Liver (tissue), 9 donors: Measurements from ENCODE around the gene TRIM8. TPM values are rescaled to one million over a fixed set of nuclear protein-coding genes. Genes with fewer than 3 reads are reported as not detected.
A peak's percentile ranks its signal among the peaks of the same experiment; 100 is the strongest.

Experiments
- DNase-seq: peaks from one replicate; pipeline ENCODE4 v3.0.0-alpha.2; 2017; ENCODE audit warnings: low spot score
- H3K27ac ChIP-seq, 2 donors: one replicate each; pipeline ENCODE4 v1.7.0; 2013; ENCODE audit warnings: inconsistent platforms in 2 of 2, low read length in 2 of 2, control low read depth in 1 of 2, low read depth in 1 of 2, mild to moderate bottlenecking in 1 of 2
- H3K27me3 ChIP-seq, 4 donors: one replicate each; pipeline versions ENCODE4 v1.6.1 to v1.7.0; 2013; ENCODE audit warnings: low read length in 3 of 4, inconsistent platforms in 1 of 4, mild to moderate bottlenecking in 1 of 4, moderate library complexity in 1 of 4; ENCODE audit not compliant: control insufficient read depth in 4 of 4, insufficient read depth in 4 of 4
- H3K36me3 ChIP-seq, 4 donors: one replicate each; pipeline versions ENCODE4 v1.6.1 to v1.7.0; 2013; ENCODE audit warnings: low read length in 3 of 4, mild to moderate bottlenecking in 3 of 4, low read depth in 1 of 4, moderate library complexity in 1 of 4; ENCODE audit not compliant: control insufficient read depth in 4 of 4, insufficient read depth in 3 of 4
- H3K4me1 ChIP-seq, 4 donors: one replicate each; pipeline versions ENCODE4 v1.6.1 to v1.7.0; 2013; ENCODE audit warnings: low read length in 3 of 4, mild to moderate bottlenecking in 3 of 4, moderate library complexity in 1 of 4; ENCODE audit not compliant: control insufficient read depth in 4 of 4, insufficient read depth in 4 of 4
- H3K4me3 ChIP-seq, 3 donors: one replicate each; pipeline versions ENCODE4 v1.6.1 to v1.7.0; 2013; ENCODE audit warnings: low read length in 3 of 3, control low read depth in 1 of 3, low read depth in 1 of 3, mild to moderate bottlenecking in 1 of 3
- H3K9ac ChIP-seq, 2 donors: one replicate each; pipeline ENCODE4 v1.7.0; 2013; ENCODE audit warnings: low read length in 2 of 2, mild to moderate bottlenecking in 2 of 2, moderate library complexity in 2 of 2, control low read depth in 1 of 2, low read depth in 1 of 2
- H3K9me3 ChIP-seq, 4 donors: one replicate each; pipeline versions ENCODE4 v1.6.1 to v1.7.0; 2013; ENCODE audit warnings: low read length in 3 of 4; ENCODE audit not compliant: control insufficient read depth in 4 of 4
- ATF3 ChIP-seq: IDR thresholded peaks from 2 replicates; pipeline ENCODE4 v1.6.1; 2016; ENCODE audit warnings: antibody characterized with exemption
- CTCF ChIP-seq: fragments of 150-350 bp; IDR thresholded peaks from 2 replicates; pipeline ENCODE4 v1.5.1; 2017; ENCODE audit warnings: improper control_type of control experiment, low read depth, low read length; ENCODE audit not compliant: missing input control
- EGR1 ChIP-seq, 2 donors: IDR thresholded peaks; 2 replicates each; pipeline ENCODE4 v1.6.1; 2016 to 2018; ENCODE audit warnings: antibody characterized with exemption in 2 of 2, low read depth in 2 of 2
- FOXA1 ChIP-seq: IDR thresholded peaks from 2 replicates; pipeline ENCODE4 v1.6.1; 2016; ENCODE audit warnings: antibody characterized with exemption
- FOXA2 ChIP-seq: IDR thresholded peaks from 2 replicates; pipeline ENCODE4 v1.6.1; 2016; ENCODE audit warnings: antibody characterized with exemption
- GABPA ChIP-seq, 2 donors: IDR thresholded peaks in 1 of 2; conservative IDR thresholded peaks in 1 of 2; 2 replicates each; pipeline ENCODE4 v1.6.1; 2016; ENCODE audit warnings: antibody characterized with exemption in 2 of 2, mild to moderate bottlenecking in 1 of 2, moderate library complexity in 1 of 2
- HNF4G ChIP-seq: IDR thresholded peaks from 2 replicates; pipeline ENCODE4 v1.6.1; 2016; ENCODE audit warnings: antibody characterized with exemption
- MAX ChIP-seq: IDR thresholded peaks from 2 replicates; pipeline ENCODE4 v1.6.1; 2016; ENCODE audit warnings: antibody characterized with exemption
- NR2F2 ChIP-seq: IDR thresholded peaks from 2 replicates; pipeline ENCODE4 v1.6.1; 2016; ENCODE audit warnings: antibody characterized with exemption
- RAD21 ChIP-seq, 2 donors: IDR thresholded peaks; 2 replicates each; pipeline ENCODE4 v1.6.1; 2016; ENCODE audit warnings: antibody characterized with exemption in 2 of 2, mild to moderate bottlenecking in 2 of 2
- REST ChIP-seq: IDR thresholded peaks from 2 replicates; pipeline ENCODE4 v1.6.1; 2016; ENCODE audit warnings: antibody characterized with exemption, mild to moderate bottlenecking
- RXRA ChIP-seq, 2 donors: IDR thresholded peaks; 2 replicates each; pipeline ENCODE4 v1.6.1; 2017 to 2018; ENCODE audit warnings: antibody characterized with exemption in 2 of 2, mild to moderate bottlenecking in 1 of 2
- SP1 ChIP-seq: IDR thresholded peaks from 2 replicates; pipeline ENCODE4 v1.6.1; 2018; ENCODE audit warnings: antibody characterized with exemption, mild to moderate bottlenecking
- YY1 ChIP-seq: IDR thresholded peaks from 2 replicates; pipeline ENCODE4 v1.6.1; 2016; ENCODE audit warnings: antibody characterized with exemption, mild to moderate bottlenecking
- WGBS: extraction: QIAGEN DNeasy Blood & Tissue Kit; methylation state at CpG from one replicate; pipeline ENCODE4 v1.1.7; 2013; 5-methylcytosine and 5-hydroxymethylcytosine counted together
- polyA plus RNA-seq, 2 donors: library from polyadenylated mRNA; stranded (reverse) in 1 of 2; unstranded in 1 of 2; fragments of 200-250 nt in 1 of 2; fragments of >200 nt in 1 of 2; fragmentation: Nextera tagmentation in 1 of 2; extraction: Ambion mirVana in 1 of 2; gene quantifications; one replicate each; pipeline versions ENCODE4 v1.2.1 to v1.2.3, GENCODE V29; 2013 to 2015
- total RNA-seq, 2 donors: library from RNA; depleted of rRNA; stranded (reverse); fragments of >200 nt; gene quantifications; one replicate each; pipeline ENCODE4 v1.2.3, GENCODE V29; 2014
- donor health status: healthy.
- donor health status: healthy.
- donor health status: healthy.
- donor health status: healthy.
- donor health status: healthy.

Gene TRIM8
- total and polyA plus RNA-seq, 4 donors = 15.8 to 45.3 (median 30.6) TPM

- DNase-seq = no peak
- peaks cover 6 to 24% (median 14%) of the 10 kb centered on the region in 4 donors for H3K4me1 ChIP-seq
- peak overlapping the region; percentile 20 to 58 for H3K27ac ChIP-seq
- WGBS = 59% methylated on average over 16 of the region's 16 CpGs
- no peak overlapping the region for H3K4me3 ChIP-seq
- no peak overlapping the region for H3K9ac ChIP-seq
- no peaks in the 10 kb centered on the region for H3K27me3 ChIP-seq
- no peaks in the 10 kb centered on the region for H3K36me3 ChIP-seq
- H3K9me3 ChIP-seq = no peaks in the 10 kb centered on the region
- TF ChIP-seq EGR1 (IDR thresholded peaks at IDR 0.05; ENCODE audit: low read depth in 2 of 2) (no peak), RAD21 (IDR thresholded peaks at IDR 0.05) (peak in 1 of 2 donors; percentile 29)
These were observed 31.6 kb downstream of the TRIM8 start for GRCh38 chr10:102675666-102676533.

- H3K4me3 ChIP-seq = no peak overlapping the region
- 84% methylated on average over 9 of the region's 9 CpGs for WGBS
- no peak overlapping the region for H3K9ac ChIP-seq
- TF ChIP-seq SP1 (no peak), REST (no peak)
- no peak for DNase-seq
- no peaks in the 10 kb centered on the region for H3K36me3 ChIP-seq
- peaks cover 6 to 24% (median 14%) of the 10 kb centered on the region in 4 donors for H3K4me1 ChIP-seq
- no peaks in the 10 kb centered on the region for H3K9me3 ChIP-seq
- no peaks in the 10 kb centered on the region for H3K27me3 ChIP-seq
- H3K27ac ChIP-seq = peak overlapping the region in 1 of 2 donors; percentile 26
These were observed 32.4 kb downstream of the TRIM8 start for GRCh38 chr10:102676534-102677315.

GRCh38 chr10:102677331-102678067 lies 33.2 kb downstream of the TRIM8 start:
- DNase-seq = no peak
- peaks cover 6 to 24% (median 14%) of the 10 kb centered on the region in 4 donors for H3K4me1 ChIP-seq
- H3K4me3 ChIP-seq = no peak overlapping the region
- H3K9ac ChIP-seq = no peak overlapping the region
- 75% methylated on average over 9 of the region's 9 CpGs for WGBS
- no peaks in the 10 kb centered on the region for H3K36me3 ChIP-seq
- no peak overlapping the region for H3K27ac ChIP-seq
- TF ChIP-seq CTCF = no peak
- no peak for TF ChIP-seq HNF4G
- TF ChIP-seq ATF3 = no peak
- no peak for TF ChIP-seq SP1
- no peak for TF ChIP-seq EGR1 (IDR thresholded peaks at IDR 0.05; ENCODE audit: low read depth in 2 of 2)
- no peak for TF ChIP-seq FOXA2
- no peak for TF ChIP-seq MAX
- no peak for TF ChIP-seq NR2F2
- TF ChIP-seq GABPA (IDR thresholded peaks at IDR 0.05 in 1 of 2, conservative IDR thresholded peaks at IDR 0.05 in 1 of 2) = no peak
- TF ChIP-seq YY1 = no peak
- no peak for TF ChIP-seq RAD21 (IDR thresholded peaks at IDR 0.05)
- no peak for TF ChIP-seq RXRA (IDR thresholded peaks at IDR 0.05)
- no peak for TF ChIP-seq FOXA1
- TF ChIP-seq REST = no peak
- no peaks in the 10 kb centered on the region for H3K9me3 ChIP-seq
- H3K27me3 ChIP-seq = no peaks in the 10 kb centered on the region
